ENCODE measurements around the gene DAPK1.
"Not testable (repeated sequence)": the region's sequence is repeated elsewhere in the genome, so short reads cannot be mapped to it uniquely, and the experiment has no call there.

DAPK1 gene

DNA sequence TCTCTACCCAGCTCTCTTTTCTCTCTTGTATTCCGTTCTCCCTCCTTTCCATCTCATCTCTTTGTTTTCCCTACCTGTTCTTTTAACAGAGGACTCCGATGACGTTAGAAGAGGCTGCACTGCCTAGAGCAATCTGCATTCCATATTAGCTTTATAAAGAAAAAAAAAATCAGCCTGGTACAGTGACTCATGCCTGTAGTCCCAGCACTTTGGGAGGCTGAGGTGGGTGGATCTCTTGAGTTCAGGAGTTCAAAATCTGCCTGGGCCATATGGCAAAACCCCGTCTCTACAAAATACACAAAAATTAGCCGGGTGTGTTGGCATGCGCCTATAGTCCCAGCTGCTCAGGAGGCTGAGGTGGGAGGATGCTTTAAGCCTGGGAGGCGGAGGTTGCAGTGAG, 49.0 kb downstream of the DAPK1 start:
- DNase-seq: no peak

DNA sequence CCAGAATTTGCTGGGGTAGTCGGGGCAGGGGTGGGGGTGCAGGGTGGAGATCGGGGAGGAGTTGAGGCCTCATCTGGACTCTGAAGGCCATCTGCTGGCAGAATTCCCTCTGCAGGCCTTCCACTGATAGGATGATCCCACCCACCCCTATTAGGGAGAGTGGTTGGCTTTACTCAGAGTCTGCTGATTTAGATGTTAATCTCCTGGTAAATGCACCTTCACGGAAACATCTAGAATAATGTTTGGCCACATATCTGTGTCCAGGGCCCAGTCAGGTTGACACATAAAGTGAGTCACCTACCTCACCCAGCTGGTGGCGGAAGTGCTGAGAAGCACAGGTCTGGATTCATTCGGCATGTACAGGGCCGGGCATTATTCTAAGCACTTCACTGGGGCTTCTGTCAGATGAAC, 50.0 kb downstream of the DAPK1 start:
- no peak for DNase-seq

- DNase-seq: no peak
Observed at GRCh38 chr9:87548159-87548558, 50.5 kb downstream of the DAPK1 start.

DNA sequence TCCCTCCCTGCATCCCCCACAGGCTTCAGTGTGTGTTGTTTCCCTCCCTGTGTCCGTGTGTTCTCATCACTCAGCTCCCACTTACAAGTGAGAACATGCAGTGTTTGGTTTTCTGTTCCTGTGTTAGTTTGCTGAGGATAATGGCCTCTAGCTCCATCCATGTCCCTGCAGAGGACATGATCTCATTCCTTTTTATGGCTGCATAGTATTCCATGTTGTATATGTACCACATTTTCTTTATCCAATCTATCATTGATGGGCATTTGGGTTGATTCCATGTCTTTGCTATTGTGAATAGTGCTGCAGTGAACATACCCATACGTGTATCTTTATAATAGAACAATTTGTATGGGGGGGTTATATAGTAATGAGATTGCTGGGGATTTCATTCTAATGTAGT, 51.4 kb downstream of the DAPK1 start:
- not testable (repeated sequence) for DNase-seq

GRCh38 chr9:87549791-87550190, 52.1 kb downstream of the DAPK1 start:
- no peak for DNase-seq

GRCh38 chr9:87550253-87550954, 52.7 kb downstream of the DAPK1 start:
- DNase-seq: no peak

GRCh38 chr9:87551772-87552217, 54.1 kb downstream of the DAPK1 start:
- DNase-seq: no peak

GRCh38 chr9:87554171-87554910, 56.7 kb downstream of the DAPK1 start:
- no peak for DNase-seq

- DNase-seq: no peak
Observed at GRCh38 chr9:87554976-87555375, 57.3 kb downstream of the DAPK1 start.

DNA sequence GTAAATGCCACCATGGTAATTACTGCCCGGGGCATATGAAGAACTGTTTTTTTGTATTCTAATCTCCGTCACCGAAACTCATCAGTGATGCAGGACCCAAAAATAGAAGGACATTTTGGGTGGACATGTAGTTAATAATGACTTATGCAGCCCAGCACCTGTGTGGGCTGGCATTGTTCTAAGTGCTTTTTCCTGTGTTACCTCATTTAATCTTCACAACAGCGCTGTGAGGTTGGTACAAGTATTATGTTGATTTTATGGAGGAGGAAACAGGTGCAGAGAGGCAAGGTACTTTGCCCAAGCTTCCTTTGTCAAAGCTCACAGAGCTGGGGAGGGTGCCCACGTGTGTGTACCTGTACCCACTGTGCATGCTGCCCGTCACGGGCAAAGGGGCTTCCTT, 58.4 kb downstream of the DAPK1 start:
- no peak for DNase-seq

- DNase-seq: no peak
Observed at GRCh38 chr9:87556821-87557220, 59.2 kb downstream of the DAPK1 start.

DNA sequence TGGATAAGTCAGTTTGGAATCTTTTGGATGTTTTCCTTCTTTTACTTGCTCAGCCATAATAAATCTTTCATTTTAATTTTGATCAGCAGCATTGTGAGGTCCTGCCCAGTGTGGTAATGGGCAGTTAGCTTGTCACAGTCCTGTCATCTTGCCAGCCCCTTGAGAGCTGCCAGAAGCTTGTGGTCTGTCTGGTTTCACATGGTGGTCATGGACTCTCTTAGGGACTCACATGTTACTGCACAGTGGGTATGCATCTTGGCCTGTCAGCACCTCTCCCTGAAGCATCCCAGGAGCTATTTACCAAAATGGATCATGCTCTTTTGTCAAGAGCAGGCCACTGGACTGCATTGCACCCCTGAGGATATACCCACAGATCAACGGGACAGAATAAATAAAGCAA, 60.3 kb downstream of the DAPK1 start:
- DNase-seq: peak; percentile 39

DNA sequence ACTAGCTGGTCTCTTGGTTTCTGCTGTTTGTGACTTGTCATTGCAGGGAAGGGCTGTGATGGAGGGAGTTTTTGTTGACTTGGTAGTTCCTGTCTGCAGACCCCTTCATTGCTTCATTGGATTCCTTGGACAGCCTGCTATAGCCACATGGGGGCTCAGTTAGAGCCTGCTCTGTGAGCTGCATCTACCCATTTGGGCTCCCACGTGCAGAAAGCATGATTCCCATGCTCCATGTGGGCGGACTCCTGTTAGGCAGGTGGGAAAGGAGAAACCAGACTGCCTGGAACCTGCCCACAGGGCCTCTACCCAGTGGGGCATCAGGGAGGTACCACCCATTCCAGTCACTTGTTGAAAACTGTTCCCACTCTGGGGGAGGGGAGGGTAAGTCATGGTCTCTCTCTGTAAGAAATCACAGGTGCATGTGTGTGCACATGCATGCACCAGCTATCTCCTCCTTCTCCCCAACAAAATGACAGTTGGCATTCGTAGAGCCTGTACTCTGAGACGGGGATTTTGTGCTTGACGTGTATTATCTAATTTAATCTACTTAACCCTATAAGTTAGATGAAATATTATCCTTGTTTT, 61.0 kb downstream of the DAPK1 start:
- no peak for DNase-seq

DNA sequence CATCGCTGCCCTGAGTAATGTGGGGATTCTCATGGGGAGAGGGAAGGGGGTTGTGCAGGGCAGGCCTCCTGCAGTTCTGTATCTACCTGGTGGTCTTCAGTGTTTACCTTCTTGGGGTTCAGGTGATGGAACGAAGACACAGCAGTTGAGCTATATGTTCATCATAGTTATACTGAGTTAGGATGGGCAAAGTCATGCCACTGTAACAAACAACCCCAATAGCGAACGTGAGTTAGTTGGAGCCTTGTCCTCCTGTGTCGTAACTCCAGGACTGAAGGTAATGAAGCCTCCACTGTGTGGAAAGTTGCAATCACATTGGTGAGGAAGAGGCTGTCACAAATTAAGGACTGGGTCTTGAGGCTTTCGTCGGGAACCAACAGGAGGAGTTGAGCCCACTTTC, 64.4 kb downstream of the DAPK1 start:
- DNase-seq: no peak

DNA sequence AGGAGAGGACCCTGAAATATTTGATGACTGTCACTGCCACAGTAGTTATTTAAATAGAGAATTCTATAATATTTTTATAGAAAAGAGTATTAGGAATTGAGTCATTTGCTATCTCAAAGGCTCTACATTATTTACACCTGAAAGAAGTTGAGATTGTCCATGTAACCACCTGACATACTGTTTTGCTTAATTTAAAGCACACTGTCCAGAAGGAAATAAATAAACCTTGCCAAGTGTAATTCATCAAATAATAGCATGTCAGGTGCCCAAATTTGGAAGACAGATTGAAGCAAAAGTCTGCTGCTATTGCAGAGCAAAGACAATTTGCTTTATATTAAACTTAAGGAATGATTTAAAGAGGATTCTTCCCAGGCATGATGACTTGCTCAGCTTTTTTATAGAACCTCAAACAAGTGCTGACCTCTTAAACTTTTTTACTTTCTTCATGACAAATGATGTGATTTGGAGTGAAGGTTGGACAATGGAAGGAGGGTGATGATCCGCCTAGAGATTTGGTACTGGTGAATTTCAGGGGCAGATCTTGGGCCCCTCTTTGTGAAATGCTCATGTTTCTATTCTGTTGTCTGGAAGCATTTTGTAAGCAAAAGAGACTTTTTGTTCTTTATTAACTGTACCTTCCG, 65.0 kb downstream of the DAPK1 start:
- no peak for DNase-seq

- no peak for DNase-seq
Observed at GRCh38 chr9:87564111-87564510, 66.4 kb downstream of the DAPK1 start.

DNA sequence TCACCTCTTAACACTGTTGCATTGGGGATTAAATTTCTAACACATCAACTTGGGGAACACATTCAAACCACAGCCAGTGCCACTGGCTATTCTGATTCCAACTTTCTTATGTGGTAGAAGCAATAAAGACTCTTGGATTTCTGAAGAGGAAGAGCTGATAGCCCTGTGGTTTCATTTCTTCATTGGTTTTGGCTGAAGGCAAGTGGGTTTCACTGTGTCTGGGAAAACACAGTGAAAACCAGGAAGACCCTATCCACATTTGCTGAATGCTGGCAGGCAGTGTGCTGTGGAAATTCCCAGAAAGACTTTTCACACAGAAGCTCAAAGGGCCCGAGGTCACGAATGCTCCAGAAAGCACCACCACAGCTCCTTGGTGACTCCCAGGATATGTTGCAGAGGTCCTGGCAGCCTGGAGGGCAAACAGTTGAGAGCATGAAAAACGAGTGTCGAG, 67.1 kb downstream of the DAPK1 start:
- DNase-seq: no peak

GRCh38 chr9:87567001-87567400, 69.3 kb downstream of the DAPK1 start:
- no peak for DNase-seq

- no peak for DNase-seq
Observed at GRCh38 chr9:87567571-87567970, 69.9 kb downstream of the DAPK1 start.

- no peak for DNase-seq
Observed at GRCh38 chr9:87567983-87568382, 70.3 kb downstream of the DAPK1 start.

GRCh38 chr9:87568401-87568800, 70.7 kb downstream of the DAPK1 start:
- no peak for DNase-seq

GRCh38 chr9:87569008-87569509, 71.4 kb downstream of the DAPK1 start:
- DNase-seq: no peak

GRCh38 chr9:87569518-87569917, 71.9 kb downstream of the DAPK1 start:
- no peak for DNase-seq

Data from fibroblast of skin of abdomen (primary cell).